Urothelium cell line (cell line): ENCODE data around the gene RRP1.
A peak's percentile ranks its signal among the peaks of the same experiment; 100 is the strongest.

Experiments used
- DNase-seq: peaks from one replicate; pipeline ENCODE4 v3.0.0; 2011; ENCODE audit warnings: low spot score, mixed read lengths
- FAIRE-seq: peaks from 2 replicates; lab custom pipeline; 2011; peaks lifted over from hg19 to GRCh38; lab: Jason Lieb, UNC

RRP1 gene

DNA sequence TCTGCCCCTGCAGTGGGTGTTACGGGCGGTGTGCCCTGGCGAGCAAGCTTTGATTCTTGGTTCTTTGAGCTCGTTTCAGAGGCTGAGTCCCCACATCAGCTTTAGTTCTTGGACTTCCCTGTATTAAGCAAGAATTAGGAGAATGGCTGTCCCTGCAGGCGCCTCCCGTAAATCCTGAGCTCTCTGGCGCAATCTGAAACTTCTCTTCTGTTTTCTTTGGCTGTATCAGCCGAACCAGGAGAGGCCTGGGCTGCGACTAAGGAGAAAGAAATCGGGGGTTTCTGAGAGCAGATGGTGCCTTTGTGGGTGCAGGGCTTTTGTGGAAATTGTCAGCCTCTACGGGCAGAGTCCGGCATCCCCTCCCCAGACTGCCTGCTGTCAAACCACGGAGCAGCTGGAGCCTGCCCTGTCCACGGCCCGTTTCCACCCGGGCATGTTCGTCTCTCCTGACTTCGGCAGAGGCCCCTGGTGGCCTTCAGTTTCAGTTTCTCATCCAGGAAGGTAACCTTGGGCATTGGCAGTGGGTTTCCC is 31.2 kb upstream of the RRP1 start:
- no peak for FAIRE-seq

DNA sequence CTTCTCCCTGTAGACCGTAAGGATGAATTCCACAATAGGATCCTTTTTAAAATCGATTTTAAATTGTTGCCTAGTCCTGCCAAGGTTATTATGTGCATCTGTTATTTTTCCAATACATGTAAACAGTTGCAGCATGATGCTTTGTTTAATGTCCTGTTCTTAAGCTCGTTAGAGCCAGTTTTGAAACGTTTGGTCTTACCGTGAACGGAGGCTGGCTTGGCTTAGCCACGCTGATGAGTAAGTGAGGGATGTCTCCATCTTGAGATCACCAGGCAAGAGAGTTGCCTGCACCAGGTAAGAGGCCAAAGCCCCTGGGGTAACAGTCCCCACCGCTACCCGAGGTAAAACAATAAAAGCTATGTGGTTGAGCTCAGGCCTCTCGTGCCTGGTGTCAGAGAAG is 30.6 kb upstream of the RRP1 start:
- no peak for DNase-seq
- no peak for FAIRE-seq

More for the DNA sequence above, 31.2 kb upstream of the RRP1 start:
- DNase-seq: no peak

DNA sequence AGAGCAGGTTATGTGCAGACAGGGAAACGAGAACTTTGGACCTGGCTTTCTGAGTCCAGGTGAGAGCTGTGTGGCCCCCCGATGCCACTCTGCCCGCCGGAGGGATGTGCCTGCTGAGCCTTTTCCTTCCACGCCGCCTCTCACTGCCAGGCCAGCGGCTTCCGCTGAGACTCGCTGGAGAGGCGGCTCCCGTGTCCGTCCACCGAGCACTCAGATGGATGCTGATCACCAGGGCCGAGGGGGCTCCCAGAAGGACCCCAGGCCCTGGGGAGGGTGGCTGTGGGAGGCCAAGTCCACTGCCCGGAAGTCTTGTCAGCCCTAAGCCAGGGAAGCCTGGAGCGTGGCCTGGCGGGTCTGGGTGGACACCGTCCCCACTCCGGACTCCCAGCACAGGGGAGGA is 29.7 kb upstream of the RRP1 start:
- FAIRE-seq (no peak), DNase-seq (no peak)

DNA sequence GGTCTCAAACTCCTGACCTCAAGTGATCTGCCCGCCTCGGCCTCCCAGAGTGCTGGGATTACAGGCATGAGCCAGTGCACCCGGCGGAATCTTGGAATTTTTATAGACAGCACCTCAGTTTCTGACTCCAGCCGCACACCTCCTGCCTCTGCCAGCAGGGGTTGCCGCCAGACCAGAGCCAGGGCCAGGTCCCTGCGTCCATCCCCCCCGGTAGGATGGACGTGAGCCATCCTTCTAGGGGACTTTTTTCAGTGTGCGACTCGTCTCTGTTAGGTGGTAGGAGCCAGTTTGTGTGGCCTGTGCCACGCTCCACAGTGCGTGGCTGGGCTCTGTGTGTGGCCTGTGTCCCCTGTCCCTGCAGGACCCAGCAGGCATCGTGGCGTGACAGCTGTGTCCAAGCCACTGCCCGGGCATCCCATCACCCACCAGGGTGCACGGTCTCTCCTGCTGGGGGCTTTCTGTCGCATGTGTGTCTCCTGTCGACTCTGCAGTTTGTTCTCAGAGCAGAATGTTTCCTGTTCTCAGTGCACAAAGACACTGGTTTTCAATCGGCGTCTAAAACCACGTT is 28.9 kb upstream of the RRP1 start:
- no peak for FAIRE-seq
- no peak for DNase-seq

DNA sequence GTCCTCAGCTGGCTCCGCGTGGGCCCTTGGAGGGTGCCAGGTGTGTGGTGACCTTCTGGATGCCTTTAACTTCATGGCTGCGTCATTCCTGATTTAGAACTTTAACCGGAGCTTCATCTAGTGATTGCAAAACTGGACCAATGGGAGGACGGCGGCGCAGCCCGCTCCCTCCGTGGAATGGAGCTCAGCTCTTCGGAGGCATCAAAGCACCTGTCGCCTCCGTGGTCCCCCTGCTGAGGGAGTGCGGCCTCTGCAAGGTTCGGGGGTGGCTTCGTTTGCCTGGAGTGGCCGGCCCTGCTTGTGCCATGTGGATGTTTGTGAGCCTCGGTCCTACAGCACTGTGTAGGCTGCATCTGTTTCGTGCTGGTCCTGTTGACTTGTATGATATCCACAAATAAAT is 27.5 kb upstream of the RRP1 start:
- FAIRE-seq (no peak), DNase-seq (no peak)

DNA sequence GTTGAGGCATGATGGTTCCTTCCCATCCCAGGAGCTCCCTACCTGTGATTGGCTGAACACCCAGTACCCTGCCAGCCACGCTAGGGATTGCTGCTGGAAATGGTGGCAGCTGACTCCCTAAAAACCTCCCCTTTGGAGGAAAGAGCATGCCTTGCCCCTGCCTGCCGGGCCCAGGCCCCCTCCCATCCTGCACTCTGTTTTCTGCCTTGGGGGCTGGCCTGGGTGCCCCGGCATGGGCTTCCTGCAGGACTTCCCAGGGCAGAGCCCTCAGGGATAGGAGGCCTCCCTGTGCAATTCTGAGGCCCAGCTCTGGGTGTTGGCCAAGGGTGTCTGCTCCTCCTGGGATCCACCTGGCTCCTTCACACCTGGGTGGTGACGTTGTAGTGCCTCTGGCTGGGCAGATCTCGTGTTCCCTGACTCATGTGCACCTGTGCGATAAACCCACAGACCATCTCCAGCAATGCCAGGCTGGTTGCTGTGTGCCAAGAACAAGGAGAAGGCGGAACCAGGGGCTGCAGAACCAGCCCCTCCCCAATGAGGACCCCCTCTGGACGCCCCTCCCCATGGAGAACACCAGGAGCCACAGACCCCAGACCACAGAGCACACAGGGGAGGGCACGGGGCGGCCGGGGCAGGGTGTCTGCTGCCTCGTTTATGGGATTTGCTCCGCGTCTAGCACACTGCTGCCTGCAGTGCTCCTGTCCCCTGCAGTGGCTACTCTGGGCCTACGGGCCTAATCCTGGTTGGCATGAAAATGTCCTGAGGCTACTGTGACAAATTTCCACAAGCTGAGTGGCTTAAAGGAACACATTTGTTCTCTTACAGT is 26.9 kb upstream of the RRP1 start:
- DNase-seq (no peak), FAIRE-seq (no peak)

DNA sequence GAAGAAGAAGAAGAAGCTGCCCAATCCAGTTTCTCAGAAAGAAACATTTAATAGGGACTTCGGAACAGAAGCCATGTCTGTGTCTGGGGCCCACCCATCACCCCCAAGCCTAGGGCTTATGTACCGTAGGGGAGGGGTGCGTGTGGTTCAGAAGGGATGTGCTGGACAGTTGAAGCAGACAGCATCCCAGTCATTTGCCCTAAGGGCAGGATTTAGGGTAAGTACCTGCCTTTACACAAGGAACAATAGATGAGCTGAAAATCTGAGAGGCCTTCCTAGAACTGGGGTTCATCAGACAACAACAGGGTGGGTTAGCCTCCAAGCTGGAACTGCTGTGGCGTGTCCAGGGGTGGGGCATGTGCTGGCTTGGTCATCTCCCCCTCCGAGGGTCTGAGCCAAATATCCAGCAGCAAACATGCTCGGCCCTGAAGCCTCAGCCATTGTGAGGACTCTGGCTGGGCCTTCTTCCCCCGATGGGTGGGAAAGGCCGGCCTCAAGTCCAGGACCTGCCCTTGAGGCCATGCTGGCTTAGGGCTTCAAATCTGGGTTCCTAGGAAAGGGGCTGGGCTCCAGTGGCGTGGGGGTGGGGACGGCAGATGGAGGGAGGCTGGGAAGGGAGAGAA is 25.4 kb upstream of the RRP1 start:
- no peak for DNase-seq
- FAIRE-seq: no peak

DNA sequence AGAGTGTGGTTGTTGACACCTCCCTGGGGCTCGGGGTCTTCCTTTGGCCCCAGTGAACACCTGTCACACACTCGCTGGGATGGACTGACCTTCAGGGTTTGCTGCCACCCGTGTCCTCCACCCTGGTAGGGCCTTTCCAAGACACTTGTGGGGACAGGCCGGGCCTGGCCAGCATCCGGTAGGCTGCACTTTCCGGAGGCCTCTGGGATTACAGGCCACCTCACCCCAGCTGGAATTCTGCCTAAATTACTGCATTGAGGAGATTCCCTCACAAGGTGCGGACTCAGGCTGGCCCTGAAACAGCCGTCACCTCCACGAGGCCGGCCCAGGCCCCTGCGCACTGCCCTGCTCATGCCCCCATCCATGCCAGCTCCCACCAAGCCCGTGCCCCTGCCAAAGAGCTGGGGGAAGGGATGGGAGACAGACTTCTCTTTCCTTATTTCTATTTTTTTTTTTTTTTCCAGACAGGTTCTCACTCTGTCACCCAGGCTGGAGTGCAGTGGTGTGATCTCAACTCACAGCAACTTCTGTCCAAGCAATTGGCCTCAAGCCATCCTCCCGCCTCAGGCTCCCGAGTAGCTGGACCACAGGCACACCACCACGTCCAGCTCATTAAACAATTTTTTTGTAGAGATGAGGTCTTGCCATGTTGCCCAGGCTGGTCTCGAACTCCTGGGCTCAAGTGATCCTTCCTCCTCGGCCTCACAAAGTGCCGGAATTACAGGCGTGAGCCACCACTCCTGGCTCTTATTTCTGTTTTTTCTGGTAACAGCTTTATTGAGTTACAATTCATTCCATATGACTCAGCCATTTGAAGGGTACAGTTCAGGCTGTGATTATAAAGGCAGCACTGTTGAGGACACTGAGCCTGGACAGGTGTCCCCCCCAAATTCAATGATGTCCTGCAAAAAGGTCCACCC is 24.5 kb upstream of the RRP1 start:
- no peak for FAIRE-seq
- no peak for DNase-seq

DNA sequence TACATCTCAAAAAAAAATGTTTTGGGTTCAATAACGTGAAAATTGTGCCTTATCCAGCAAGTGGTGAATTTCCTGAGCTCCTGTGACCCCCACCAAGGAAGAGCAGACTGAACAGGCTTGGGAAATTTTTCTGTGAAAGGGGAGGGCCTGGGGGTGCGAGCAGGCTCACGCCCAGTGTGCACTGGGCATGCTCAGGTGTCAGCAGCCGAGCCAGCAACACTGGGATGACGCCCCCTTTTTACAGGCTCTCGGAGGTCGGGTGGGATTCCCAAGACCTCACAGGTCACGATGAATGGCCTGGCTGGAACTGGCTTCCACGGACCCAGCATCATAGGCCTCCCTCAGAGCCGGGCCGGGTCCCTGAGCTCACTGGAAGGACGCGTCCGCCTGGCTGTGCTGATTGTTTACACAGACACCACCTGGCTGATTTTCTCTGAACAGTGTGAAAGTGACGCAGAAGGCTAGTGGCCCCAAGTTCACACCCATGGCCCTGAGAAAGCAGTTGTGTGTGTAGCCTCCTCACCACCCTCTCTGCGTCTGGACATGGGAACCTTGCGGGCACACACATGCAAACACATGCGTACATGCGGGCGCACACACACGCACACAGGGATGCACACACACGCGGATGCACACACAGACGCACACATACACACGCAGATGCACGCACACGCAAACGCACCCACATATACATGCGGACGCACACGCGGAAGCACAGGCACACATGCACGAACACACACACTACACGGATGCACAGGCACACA is 22.5 kb upstream of the RRP1 start:
- DNase-seq: no peak
- FAIRE-seq: peak; percentile 77

DNA sequence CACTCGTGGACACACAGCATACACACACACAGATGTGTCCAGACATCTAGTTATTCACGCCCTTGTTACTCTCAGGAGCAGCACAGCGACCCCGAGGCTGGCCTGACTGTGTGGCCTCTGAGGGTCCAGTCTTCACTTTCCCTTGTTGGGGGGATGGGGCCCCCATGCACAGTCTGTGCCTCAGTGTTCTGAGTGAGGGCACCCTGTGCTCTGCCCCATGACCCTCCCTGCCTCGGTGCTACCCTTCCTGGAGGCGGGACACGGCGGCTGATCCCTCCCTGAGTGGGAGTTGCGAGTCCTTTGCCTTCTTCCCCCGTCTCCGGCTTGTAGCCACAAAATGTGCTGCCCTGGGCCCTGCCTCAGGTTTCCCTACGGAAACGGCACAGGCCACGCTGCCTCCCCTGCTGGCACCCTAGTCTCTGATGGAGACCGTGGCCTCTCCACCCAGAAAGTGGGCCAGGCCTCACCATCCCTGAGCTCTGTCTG is 21.8 kb upstream of the RRP1 start:
- DNase-seq (no peak), FAIRE-seq (no peak)

DNA sequence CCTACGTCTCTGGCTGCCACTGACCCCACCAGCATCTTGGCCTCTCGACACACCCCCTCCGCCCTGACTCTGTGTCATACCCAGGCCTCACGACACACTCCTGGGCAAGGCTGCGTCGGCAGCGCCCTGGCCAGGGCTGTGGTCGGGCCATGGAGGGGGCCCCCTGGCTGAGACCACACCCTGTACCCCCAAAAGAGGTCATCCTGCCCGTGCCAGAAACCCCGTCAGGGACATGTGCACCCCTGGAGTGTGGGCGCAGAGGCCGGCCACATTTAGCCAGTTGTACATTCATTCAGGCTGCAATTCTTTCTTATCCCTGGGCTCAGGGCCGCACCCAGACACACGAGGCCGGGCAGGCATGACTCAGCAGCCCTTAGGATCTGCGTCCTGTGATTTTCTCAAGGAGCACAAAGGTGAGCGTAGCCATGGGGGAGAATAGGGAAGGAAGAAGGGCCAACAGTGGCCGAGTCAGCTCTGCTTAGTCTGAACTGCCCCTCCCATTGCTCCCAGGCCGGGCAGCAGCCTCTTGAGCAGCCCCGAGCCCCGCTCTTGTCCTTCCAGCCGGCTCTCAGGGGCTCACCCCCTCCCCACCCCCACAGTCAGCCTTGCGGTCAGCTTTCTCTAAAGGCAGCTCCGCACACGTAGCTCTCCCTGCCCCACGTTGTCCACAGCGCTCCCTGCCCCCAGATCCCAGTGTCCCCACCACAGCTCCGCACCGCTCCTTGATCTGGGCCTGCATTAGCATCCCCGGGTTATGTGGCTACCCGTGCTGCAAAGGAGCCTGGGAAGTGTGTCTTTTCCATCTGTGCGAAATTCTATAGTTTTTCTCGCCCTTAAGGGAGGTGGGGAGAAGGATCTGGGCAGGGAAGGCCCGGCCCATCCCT is 21.2 kb upstream of the RRP1 start:
- DNase-seq (peak; percentile 64), FAIRE-seq (no peak)

DNA sequence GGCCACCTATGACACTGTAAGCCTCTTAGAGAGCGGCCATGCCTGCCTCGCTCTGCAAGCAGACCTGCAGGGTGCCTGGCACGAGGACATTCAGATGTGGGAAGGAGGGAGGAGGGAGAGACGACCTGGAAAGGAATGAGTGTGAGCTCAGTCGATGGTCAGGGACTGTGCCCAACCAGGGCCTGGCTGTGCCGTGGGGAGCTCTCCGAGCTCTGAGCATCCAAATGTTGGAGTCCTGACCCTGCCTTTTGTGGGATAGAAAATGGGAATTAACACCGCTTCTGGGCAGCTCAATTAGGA is 20.6 kb upstream of the RRP1 start:
- no peak for FAIRE-seq
- DNase-seq: no peak

DNA sequence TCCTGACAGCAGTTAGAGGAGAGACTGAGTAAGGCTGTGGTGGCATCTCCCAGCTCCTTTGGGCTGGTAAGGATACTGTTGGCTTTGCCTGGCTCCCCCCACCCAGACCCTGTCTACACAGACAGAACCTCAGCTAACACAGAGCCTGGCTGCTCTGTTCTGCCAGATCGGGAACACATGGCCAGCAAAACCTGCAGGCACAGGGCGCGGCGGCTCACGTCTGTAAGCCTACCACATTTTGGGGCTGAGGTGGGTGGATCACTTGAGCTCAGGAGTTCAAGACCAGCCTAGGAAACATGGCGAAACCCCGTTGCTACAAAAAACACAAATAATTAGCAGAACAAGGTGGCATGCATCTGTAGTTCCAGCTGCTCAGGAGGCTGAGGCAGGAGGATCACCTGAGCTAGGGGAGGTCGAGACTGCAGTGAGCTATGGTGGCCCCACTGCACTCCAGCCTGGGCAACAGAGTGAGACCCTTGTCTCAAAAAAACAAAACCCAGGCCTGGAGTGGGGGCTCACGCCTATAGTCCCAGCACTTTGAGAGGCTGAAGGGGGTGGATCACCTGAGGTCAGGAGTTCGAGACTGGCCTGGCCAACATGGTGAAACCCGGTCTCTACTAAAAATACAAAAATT is 19.9 kb upstream of the RRP1 start:
- DNase-seq (no peak), FAIRE-seq (no peak)

DNA sequence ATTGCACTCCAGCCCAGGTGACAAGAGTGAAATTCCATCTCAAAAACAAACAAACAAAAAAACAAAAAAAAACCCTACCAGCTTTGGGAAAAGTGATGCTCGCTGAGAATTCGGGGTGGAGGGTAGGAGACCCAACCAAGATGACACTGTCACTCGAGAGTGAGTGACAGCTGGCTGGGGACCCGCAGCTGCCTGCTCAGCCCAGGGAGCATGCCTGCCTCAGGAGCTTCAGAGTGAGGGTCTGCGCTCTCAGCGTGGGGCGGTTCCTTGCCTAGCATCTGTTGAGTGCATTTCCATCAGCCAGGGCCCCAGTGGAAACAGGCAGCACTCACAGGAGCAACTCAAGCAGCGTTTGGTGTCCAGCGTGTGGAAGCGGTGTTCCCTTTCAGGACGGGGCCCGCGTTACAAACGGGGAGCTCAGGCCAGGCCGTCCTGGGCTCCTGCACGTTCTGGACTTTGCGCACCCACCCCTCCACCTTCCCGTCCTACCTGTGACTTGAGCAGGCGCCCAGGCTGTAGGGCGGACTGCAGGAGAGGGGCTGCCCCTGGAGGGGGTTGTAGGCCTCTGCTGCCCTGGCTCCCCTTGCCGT is 19.2 kb upstream of the RRP1 start:
- FAIRE-seq (no peak), DNase-seq (no peak)

DNA sequence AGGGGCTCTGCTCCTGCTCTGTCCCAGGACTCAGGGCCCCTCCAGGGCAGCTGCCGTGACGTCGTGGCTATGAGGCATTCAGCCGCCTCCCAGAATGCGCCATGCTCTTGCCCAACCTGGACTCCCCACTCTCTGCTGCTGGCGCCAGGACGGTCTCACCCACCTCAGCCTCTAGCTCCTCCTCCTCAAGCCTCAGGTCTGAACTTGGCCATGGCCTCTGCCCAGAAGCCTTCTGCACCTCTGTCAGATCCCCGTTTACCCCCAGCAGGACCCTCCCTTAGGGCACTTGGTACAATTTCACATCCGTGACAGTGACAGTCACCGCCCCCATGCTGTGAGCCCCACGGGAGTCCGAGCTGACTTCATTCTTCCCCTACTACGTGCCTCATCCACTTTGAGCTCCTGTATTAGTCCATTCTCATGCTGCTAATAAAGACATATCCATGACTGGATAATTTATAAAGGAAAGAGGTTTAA is 18.1 kb upstream of the RRP1 start:
- DNase-seq (no peak), FAIRE-seq (no peak)

DNA sequence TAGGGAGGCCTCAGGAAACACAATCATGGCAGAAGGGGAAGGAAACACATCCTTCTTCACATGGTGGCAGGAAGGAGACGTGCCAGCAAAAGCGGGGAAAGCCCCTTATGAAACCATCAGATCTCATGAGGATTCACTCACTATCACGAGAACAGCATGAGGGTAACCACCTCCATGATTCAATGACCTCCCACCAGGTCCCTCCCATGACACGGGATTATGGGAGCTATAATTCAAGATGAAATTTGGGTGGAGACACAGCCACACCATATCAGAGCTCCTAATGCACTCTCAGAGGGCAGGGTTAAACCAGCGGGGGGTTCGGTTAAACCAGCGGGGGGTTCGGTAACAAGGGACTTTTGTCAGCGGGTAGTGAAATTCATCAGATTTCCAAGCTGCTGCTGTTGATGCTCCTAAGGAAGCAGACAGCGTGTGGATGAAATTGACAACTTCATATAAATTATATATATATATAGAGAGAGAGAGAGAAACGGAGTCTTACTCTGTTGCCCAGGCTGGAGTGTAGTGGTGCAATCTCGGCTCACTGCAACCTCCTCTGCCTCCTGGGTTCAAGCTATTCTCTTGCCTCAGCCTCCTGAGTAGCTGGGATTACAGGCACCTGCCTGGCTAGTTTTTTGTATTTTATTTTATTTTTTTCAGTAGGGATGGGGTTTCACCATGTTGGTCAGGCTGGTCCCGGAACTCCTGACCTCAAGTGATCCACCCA is 17.5 kb upstream of the RRP1 start:
- FAIRE-seq (no peak), DNase-seq (no peak)

DNA sequence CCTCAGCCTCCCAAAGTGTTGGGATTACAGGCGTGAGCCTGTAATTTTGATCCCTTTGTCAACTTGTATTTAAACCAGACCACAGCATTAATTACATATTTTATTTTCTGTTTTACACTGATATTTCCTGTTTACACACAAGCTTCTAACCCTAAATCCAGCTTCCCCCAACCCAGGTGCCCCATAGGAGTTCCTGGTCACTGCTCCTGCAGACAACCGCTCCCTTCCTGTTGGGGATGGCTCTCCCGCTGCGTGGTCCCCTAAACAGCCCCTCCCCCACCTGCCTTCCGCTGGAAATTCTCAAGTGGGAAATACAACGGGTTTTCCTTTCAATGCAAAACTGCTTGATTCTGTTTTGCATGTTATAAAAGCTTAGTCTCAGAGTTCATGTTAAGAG is 17.0 kb upstream of the RRP1 start:
- no peak for FAIRE-seq
- DNase-seq: no peak

DNA sequence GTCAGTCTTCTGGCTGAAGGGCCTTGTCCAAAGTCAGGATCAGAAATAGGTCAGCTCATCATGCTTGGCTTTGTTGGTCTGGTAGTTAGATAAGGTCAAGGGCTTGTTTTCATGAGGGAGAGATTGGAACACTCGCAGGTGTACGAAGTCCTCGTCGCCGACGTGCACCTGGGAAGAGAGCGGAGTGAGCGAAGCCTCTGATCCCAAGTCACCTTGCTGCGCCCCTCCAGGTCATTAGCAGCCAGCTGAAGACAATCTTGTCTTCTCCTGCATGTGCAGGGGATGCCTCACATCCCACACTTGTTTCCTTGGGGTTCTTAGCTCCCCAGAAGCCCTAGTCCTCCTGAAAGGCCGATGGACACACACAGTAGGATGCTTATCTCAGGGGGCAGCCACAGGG is 15.2 kb upstream of the RRP1 start:
- FAIRE-seq (no peak), DNase-seq (no peak)
